NOMO-1 (cell line): ENCODE data around the gene FEM1A.
A peak's percentile ranks its signal among the peaks of the same experiment; 100 is the strongest.
"Not testable (repeated sequence)": the region's sequence is repeated elsewhere in the genome, so short reads cannot be mapped to it uniquely, and the experiment has no call there.

Source experiments
- DNase-seq, 2 experiments: peaks; one replicate each; lab custom pipeline; 2025; ENCODE audit not compliant: unreplicated experiment in 2 of 2; lab: John Stamatoyannopoulos, UW

Gene FEM1A

DNA sequence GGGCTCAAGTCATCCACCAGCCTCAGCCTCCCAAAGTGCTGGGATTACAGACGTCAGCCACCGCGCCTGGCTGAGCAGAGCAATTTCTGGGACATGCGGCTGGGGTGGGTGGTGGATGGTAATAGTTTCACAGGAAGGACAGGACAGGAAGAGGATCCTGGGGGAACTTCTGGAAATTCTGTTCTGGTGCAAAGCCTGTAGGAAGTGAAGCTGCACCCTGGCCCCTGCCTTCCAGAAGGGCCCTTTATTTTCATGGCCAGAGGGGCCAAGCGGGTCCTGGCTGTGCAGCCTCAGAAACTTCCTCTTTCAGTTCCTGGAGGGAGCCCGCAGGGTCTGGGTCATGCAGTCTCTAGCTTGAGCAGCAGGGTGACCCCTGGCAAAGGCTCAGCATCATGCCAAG lies 15.7 kb downstream of the FEM1A start:
- DNase-seq: peak; percentile 80

DNA sequence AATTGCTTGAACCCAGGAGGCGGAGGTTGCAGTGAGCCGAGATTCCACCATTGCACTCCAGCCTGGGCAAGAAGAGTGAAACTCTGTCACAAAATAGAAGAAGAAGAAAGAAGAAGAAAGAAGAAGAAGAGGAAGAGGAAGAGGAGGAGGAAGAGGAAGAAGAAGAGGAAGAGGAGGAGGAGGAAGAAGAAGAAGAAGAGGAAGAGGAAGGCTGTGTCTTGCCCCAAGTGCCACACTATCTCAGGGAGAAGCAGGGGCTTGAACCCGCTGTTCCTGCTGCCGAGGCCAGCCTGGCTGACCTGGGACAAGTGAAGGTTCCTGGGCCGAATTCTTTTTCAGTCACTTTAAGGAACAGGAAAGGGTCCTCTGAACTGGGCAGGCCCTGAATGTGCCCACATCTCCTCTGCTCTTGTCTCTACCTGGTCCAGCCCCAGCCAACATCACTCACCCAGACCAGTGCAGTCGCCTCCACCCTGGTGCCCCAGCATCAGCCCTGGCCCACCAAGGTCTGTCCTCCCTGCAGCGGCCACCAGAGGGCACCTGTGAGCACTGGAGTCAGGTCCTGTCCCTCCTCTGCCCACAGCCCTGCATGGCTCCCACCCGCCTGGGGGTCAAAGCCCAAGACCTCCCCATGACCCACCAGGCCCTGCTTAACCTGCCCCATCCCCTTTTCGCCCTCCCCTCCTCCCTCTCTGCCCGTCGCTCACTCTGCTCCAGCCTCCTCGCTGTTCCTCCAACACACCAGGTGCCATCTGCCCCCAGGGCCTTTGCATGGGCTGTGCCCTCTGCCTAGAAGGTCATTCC lies 20.0 kb downstream of the FEM1A start:
- peak; percentile 51 to 72 for DNase-seq

GRCh38 chr19:4814625-4815425 lies 23.3 kb downstream of the FEM1A start:
- no peak for DNase-seq

- DNase-seq: peak; percentile 91 to 94
Measured at GRCh38 chr19:4815426-4816201, 24.1 kb downstream of the FEM1A start.

DNA sequence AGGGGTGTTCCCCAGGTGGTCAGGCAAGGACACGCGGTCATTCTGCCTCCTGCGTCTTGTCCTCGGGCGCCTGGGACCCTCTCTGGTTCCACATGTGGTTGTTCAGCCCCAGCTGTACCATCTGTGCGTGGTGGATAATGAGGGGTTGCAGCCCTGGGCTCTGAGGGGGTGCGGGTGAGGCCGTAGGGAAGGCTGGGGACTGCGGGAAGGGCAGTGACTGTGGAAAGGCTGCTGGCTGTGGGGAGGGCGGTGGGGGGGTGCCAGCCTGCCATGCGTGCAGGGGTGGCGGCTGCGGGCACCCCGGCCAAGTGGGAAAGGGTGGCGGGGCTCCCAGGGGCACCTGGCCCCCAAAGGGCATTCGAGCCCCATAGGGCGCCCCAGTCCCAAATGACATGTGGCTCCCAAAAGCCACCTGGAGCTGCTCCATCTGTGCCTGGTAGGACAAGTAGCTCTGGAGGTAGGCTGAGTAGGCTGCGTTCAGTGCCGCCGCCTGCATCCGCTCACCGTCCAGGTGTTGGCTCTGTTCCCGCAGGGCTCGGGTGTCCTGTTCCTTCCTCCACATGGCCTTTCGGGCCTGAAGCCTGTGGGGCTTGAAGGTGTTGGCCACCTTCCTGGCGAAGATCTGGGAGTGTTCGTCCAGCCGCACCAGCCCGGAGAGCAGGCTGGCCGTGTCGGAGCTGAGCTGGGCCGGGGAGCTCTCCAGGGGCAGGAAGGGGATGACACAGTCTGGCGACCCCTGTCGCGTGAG lies 24.8 kb downstream of the FEM1A start:
- no peak for DNase-seq

GRCh38 chr19:4816950-4817278 lies 25.4 kb downstream of the FEM1A start:
- no peak for DNase-seq

GRCh38 chr19:4817467-4818277 lies 26.1 kb downstream of the FEM1A start:
- no peak for DNase-seq

DNA sequence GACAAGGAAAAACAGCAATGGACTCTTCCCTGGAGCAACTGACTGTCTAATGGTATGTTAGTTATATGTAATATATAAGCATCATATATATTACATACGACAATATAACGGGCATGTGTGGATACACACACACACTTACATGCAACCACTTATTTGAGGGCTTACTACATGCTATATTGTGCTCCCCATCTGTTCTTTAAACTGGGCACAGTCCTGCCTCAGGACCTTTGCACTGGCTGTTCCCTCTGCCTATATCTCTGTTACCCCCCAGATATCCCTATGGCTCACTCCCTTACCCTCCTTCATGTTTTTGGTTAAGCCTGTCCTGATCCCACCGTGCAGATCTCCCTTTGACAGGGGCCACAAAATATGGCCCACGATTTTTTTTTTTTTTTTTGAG lies 29.7 kb downstream of the FEM1A start:
- DNase-seq: no peak

DNA sequence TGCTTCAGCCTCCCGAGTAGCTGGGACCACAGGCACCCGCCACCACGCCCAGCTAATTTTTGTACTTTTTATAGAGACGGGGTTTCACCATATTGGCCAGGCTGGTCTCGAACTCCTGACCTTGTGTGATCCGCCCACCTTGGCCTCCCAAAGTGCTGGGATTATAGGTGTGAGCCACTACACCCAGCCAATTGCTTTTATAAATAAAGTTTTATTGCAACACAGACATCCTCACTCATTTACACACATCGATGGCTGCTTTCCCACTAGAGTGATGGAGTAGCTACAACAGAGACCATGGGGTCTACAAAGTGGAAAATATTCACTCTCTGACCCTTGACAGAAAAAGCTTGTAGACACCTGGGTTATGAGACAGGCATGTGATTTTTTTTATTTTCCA lies 30.8 kb downstream of the FEM1A start:
- not testable (repeated sequence) for DNase-seq

DNA sequence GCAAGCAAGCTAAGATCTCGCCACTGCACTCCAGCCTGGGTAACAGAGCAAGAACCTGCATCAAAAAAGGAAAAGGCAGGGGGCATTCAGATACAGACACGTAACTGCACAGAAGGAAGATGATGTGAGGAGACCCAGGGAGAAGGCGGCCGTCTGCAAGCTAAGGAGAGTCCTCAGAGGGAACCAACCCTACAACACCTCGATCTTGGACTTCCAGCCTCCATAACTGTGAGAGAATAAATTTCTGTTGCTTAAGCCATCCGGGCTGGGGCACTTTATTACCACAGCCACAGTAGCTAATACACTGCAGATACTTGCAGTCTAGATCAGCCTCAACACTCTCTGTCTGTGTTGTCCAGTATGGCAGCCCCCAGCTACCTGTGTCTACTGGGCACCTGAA lies 32.0 kb downstream of the FEM1A start:
- DNase-seq: no peak

- peak in 1 of 2 experiments; percentile 53 for DNase-seq
Measured at GRCh38 chr19:4829001-4829712, 37.6 kb downstream of the FEM1A start.

GRCh38 chr19:4830332-4830731 lies 38.8 kb downstream of the FEM1A start:
- no peak for DNase-seq

DNA sequence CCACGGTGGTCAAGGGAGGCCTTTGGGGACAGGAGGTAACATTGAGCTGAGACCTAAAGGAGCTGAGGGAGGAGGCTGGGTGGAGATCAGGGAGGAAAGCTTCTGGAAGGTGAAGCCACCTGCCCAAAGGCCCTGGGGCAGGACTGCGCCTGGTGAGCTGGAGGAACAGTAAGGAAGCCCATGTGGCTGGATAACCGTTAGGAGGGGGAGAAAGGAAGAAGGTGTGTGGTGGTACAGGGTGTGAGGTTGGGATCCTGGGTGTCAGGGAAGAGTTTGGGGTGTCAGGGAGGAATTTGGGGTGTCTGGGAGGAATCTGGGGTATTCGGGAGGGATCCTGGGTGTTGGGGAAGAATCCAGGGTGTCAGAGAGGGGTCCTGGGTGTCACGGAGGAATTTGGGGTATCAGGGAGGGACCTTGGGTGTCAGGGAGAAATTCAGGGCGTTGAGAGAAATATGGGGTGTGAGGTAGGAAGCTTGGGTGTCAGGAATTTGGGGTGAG lies 39.3 kb downstream of the FEM1A start:
- DNase-seq: no peak

DNA sequence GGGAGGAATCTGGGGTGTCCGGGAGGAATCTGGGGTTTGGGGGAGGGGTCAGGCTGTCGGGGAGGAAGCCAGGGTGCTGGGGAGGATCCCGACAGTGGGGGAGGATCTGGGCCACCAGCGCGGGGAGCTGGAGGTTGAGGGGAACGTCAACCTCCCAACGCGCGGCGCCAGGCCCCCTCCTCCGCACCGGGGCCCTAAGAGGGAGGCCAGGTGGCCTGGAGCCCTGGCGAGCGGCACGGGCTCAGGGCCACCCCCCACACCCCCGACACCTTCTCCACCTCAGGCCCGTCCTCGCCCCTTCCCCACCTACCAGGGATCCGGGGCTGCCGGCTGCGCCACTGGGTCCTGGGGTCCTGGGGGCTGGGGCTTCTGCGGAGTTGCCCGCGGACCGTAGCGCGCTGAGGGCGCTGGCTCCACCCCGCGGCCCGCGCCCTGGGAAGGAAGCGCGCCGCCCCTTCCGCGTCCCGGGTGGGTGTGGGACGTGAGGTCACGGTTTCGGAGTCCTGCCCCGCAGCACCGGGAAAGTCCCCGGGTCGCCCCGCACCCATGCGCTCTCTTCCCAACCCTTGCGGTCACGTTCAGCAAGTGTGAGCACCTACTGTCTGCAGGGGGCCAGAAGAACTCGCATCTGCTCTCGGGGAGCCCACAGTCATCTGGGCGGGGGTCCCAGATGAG lies 39.9 kb downstream of the FEM1A start, which contains the start of gene TICAM1:
Gene TICAM1 (minus strand): TSS at position 409 of the 675 bp plus-strand sequence. CDS start 13,335 bp downstream, outside the sequence.
- peak; percentile 27 to 31 for DNase-seq

GRCh38 chr19:4831979-4832340 lies 40.4 kb downstream of the FEM1A start:
- not testable (repeated sequence) for DNase-seq

- DNase-seq: no peak
Measured at GRCh38 chr19:4832776-4833175, 41.2 kb downstream of the FEM1A start.

GRCh38 chr19:4839192-4839591 lies 47.7 kb downstream of the FEM1A start:
- DNase-seq: no peak

GRCh38 chr19:4843647-4843965 lies 52.1 kb downstream of the FEM1A start:
- DNase-seq: no peak
